NCI-H1105 treated with DMSO at 0.1 percent for 48 hours (cell line): ENCODE measurements around the gene DCLK3.

Experiments
- DNase-seq: peaks from one replicate; lab custom pipeline; 2025; lab: John Stamatoyannopoulos, UW

DCLK3 gene

GRCh38 chr3:36707623-36708409 lies 56.5 kb downstream of the DCLK3 start:
- DNase-seq, result no peak

- DNase-seq, result no peak
These were observed 59.3 kb downstream of the DCLK3 start for GRCh38 chr3:36705015-36705414.

- no peak for DNase-seq
These were observed 60.1 kb downstream of the DCLK3 start for GRCh38 chr3:36704280-36704679.

- peak; percentile 84 for DNase-seq
These were observed 63.1 kb downstream of the DCLK3 start for GRCh38 chr3:36701249-36701572.

GRCh38 chr3:36700537-36701248 lies 63.7 kb downstream of the DCLK3 start:
- peak; percentile 82 for DNase-seq

GRCh38 chr3:36698314-36698713 lies 66.0 kb downstream of the DCLK3 start:
- no peak for DNase-seq

GRCh38 chr3:36697229-36698001 lies 66.9 kb downstream of the DCLK3 start:
- DNase-seq, result no peak

GRCh38 chr3:36696799-36697198 lies 67.6 kb downstream of the DCLK3 start:
- no peak for DNase-seq

- no peak for DNase-seq
These were observed 68.6 kb downstream of the DCLK3 start for GRCh38 chr3:36695769-36696137.

GRCh38 chr3:36695113-36695768 lies 69.1 kb downstream of the DCLK3 start:
- no peak for DNase-seq

GRCh38 chr3:36693670-36694069 lies 70.7 kb downstream of the DCLK3 start:
- DNase-seq, result no peak

- DNase-seq, result no peak
These were observed 74.8 kb downstream of the DCLK3 start for GRCh38 chr3:36689560-36689959.

- DNase-seq, result no peak
These were observed 75.5 kb downstream of the DCLK3 start for GRCh38 chr3:36688815-36689214.

GRCh38 chr3:36686516-36686915 lies 77.8 kb downstream of the DCLK3 start:
- DNase-seq, result no peak

- DNase-seq, result no peak
These were observed 82.5 kb downstream of the DCLK3 start for GRCh38 chr3:36681867-36682266.

- no peak for DNase-seq
These were observed 83.4 kb downstream of the DCLK3 start for GRCh38 chr3:36680952-36681351.

GRCh38 chr3:36679384-36680200 lies 84.8 kb downstream of the DCLK3 start:
- DNase-seq, result no peak

- DNase-seq, result no peak
These were observed 85.9 kb downstream of the DCLK3 start for GRCh38 chr3:36678216-36679013.

- no peak for DNase-seq
These were observed 86.9 kb downstream of the DCLK3 start for GRCh38 chr3:36677331-36678007.

GRCh38 chr3:36674816-36675215 lies 89.5 kb downstream of the DCLK3 start:
- DNase-seq, result no peak
